ENCODE data around the gene TEDC2.

TEDC2 gene

DNA sequence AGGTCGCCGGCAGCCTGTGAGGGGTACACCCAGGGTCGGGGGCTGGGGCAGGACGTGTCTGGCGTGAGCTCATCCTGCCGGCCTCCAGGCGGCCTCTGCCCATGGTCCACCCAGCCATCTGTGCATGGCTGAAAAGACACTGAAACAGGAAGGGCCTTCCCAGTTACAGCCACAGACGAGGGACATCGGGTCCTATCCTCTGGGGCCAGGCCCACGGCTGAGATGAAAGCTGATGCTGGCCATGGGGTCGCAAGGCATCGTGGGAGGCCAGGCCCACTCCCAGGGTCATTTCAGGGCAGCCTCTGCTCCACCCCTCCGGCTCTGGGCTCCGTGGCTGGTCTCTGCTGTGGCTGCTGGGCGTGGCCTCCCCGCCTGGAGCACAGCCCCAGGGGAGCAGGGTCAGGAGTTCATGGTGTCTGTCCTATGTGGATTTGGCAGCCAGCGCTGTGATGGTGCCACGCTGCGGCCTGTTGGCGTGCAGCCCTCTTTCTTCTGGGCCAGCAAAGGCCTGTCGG is 37.3 kb downstream of the TEDC2 start:
- no peak for DNase-seq

- DNase-seq: no peak
Measured at GRCh38 chr16:2497695-2498484, 38.0 kb downstream of the TEDC2 start.

GRCh38 chr16:2498531-2499253 is 38.8 kb downstream of the TEDC2 start:
- no peak for DNase-seq

DNA sequence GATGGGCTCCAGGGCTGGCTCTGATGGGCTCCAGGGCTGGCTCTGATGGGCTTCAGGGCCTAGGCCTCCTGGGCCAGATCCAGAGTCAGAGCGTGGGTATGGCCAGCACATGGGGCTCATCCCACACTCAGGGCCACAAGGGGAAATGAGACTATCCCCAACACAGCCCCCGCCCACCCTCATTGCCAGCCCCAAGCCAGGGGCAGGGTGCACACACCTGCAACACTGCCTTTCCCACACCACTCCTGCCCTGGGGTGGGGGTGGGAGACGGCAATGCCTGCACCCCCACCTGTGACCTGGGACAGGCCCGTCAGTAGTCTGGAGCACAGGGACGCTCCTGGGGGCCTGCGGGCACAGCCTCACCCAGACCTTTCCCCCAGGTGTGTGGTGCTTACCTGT is 39.5 kb downstream of the TEDC2 start:
- DNase-seq: no peak

GRCh38 chr16:2499890-2500429 is 40.1 kb downstream of the TEDC2 start:
- DNase-seq: no peak

DNA sequence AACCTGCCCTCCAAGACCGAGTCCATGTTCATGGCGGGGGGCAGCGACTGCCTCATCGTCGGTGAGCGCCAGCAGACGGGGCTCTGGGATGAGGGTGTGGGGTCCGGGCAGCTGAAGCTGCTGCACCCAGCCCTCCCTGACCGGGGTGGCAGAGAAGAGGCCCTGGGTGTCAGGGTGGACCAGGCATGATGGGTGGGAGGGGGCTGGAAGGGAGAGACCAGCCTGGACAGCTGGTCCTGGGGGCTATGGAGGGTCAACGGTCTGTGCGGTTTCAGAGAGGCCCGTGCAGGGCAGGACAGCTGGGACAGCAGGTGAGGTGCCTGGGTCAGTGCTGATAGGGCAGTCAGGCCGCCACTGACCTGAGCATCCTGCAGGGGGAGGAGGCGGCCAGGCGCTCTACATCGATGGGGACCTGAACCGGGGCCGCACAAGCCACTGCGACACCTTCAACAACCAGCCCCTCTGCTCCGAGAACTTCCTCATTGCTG is 40.6 kb downstream of the TEDC2 start:
- DNase-seq: no peak

DNA sequence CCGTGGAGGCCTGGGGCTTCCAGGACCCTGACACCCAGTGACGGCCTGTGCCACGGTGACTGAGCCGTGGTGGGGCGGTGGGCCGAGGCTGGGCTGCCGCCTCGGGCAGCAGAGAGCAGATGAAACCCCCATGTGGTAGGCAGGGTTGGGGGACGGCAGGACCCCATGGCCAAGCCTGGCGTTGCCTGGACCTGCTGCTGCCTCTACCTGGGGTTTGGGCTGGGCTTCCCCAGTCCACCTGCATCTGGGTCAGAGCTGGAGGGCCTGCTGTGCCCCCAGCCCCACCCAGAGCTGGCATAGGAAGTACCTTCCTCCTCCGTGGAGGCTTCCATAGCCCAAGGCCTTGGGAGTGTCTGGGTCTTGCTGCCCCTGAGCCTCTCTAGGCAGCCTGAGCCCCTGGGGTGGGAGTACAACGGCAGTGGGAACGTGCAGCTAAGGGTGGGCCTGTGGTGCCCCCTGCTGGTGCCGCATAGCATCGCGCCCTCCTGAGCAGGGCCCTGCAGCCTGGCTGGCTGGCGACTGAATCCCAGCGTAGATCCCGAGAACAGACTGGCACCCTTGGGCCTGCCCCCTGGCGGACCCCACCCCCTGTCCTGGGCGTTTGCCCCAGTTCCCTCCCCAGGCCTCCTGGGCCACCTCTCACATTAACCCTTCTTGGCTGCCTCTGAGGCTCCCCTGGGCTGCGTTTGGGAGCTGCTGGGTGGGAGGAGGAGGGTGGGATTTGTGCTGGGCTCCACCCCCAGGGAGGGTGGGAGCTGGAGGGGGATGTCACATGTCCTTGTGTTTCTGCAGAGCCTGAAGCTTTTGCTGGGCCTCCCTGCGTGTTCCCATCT is 41.2 kb downstream of the TEDC2 start:
- peak; percentile 67 to 78 for DNase-seq

GRCh38 chr16:2501946-2502895 is 42.3 kb downstream of the TEDC2 start:
- no peak for DNase-seq

DNA sequence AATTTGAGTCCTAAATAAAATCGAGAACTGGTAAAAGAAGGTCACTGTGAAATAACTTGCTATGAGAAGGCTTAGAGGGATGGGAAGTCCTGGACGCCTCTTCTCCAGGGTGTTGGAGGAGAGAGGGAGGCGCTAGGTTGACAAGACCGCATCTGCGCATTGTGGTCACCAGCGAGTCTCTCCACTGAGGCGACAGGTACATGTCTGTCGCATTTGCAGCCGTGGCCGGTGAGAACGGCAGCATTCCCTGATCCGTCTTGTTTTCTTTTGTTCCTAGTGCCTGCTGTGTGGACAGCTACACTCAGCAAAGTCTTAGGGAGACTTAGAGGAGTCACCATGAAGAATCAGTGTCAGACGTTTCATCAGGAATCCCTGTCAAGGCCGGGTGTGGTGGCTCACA is 45.8 kb downstream of the TEDC2 start:
- DNase-seq: no peak

DNA sequence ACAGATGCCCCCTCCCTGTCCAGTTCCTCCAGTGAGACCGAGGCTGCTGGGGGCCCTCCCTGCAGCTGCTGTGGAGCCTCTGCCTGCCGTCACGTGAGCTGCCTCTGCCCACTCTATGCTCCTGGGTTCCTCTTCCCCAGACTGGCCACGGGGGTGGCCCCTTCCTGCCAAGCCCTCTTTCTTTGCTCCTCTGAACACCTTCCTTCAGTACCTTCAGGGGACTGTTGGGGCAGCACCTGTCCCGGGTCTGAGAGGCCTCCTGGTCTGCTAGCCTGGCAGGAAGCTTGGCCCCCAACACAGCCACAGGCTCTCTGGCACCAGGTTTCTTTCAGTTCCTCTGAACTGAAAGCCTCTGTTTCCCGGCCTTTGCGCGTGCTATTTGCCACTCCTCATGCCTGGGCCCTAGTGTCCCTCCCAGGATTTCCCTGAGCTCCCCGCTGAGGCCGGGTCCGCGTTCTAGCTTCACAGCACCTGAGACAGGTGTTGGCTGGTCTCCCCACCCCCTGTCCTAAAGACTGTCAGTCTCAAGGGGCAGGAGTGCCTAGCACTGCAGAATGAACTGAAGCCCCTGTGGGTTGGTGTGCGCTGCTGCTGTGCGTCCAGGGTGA is 47.2 kb downstream of the TEDC2 start:
- no peak for DNase-seq

DNA sequence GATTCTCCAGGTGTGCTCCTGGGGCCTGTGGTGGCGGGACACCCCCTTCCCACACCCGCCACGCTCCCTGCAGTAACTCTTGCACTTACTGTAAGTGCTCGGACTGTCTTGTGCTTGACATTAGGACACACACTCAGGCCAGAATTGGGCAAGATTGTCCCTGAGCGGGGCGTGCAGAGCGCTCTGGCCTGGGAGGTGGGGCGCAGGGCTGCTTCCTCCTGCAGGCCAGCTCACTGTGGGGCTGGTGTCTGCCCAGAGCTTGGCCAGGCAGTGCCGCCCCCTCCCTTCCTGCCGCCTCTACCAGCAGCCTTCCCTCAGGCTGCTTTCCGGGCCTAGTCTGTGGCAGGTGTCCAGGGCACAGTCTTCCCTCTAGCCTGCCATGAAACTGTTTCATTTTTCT is 47.8 kb downstream of the TEDC2 start:
- DNase-seq: no peak

DNA sequence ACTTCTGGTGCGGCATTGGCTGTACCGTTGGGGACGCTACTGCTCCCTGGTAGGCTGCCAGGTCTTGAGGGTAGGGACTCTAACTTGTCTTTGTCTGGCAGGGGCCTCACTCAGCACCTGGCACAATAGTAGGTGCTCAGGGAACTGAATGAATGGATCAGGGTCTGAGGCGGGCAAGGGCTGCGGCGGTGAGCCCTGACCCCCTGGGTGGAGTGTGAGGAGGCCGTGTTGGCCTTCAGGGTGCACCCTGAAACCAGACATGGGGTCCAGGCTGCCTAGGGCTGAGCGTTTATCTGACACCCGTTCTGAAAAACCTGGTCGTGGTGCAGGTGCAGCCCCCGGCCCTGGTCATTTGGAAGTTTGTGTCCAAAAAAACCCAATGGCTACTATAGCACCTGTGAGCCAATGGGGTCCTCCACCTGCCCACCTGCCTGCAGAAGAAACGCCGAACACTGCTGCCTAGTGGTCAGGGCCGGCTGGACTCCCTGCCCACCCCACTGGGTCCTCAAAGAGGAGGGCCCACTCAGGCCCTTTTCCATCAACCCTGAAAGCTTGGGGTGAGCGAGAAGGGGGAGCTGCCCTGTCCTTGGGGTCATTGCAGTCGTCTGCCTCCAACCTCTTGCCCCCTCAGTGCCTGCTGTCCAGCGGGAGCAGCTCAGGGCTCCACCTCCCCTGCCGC is 49.0 kb downstream of the TEDC2 start:
- no peak for DNase-seq

DNA sequence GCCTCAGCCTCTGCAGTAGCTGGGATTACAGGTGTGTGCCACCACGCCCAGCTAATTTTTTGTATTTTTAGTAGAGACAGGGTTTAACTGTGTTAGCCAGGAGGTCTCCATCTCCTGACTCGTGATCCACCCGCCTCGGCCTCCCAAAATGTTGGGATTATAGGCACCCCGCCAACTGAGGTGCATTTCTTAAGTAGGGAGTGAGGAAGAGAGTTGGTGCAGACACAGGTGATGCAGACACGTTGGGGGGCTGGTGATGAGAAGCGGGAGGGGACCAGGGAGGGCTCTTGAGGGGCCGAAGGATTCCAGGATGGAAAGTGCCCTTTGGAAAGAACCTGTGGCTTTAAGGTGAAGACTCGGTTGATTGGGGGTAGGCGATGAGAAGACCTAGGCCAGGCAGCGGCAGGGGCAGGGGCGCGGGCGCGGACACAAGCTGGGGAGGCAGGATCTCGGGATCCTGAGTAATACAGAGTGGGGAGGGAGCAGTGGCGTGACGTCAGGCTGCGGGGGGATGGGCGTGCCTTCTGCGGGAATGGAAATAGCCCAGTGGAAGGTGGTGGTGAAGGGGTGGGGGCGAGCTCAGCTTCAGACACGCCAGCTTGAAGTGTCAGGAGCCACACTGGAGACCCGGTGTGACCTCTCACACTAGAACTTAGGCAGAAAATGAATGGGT is 51.4 kb downstream of the TEDC2 start:
- DNase-seq: no peak

- no peak for DNase-seq
Measured at GRCh38 chr16:2511996-2512734, 52.3 kb downstream of the TEDC2 start.

- no peak for DNase-seq
Measured at GRCh38 chr16:2512735-2513404, 53.0 kb downstream of the TEDC2 start.

DNA sequence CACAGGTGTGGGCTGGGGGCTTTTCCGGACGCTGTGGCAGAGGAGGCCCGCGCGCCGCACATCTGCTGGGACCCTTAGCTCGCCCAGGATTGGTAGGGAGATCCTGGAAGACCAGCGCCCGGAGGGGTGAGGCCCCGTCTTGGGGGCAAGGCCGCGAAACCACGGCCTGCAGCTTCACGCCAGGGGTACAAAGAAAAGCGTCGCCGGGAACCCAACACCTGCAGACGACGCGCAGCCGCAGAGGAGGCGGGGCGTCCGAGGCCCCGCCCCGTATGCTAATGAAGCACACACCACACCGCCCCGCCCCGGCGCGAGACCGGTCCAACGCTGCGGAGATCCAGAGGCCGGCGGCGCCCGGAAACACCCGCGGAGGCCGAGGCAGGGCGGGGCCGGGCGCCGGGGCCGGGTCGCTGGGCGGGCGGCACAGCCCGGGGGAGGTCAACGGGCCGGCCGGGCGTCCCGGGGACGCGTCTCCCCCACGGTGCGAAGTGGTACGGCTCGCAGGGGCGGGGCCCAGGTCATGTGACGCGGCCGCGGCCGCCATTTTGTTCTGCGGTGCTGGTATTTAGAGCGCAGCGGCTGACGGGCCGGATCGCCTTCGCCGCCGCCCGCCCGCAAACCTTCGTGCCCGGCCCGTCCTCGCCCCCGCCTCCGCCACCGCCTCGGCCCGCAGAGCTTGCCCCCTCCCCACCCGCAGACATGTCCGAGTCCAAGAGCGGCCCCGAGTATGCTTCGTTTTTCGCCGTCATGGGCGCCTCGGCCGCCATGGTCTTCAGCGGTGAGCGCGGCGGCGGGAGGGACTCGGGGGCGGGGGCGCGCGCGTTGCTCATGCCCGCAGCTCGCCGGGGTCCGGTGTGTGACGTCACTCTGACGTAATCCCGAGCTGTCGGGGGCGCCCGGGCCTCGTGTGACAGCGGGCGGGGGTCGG is 53.8 kb downstream of the TEDC2 start, which contains the start of gene ATP6V0C:
ATP6V0C (plus strand) TSS at position 548 of the 928 bp plus-strand sequence; CDS start at position 700, 152 bp downstream.
- DNase-seq: peak; percentile 86 to 90
